Activated CD8-positive, alpha-beta memory T cell treated with anti-CD3 and anti-CD28 coated beads, Interleukin-2, amount 50 U/mL, for 1 hour (primary cell): ENCODE results near the gene OPN1SW.

Experiments used
- DNase-seq: peaks from one replicate; pipeline ENCODE4 v3.0.0-alpha.2; 2020; ENCODE audit errors: extremely low read depth

OPN1SW gene

GRCh38 chr7:128759242-128759641 is 16.4 kb downstream of the OPN1SW start:
- no peak for DNase-seq

GRCh38 chr7:128758553-128758952 is 17.0 kb downstream of the OPN1SW start:
- no peak for DNase-seq

- DNase-seq = no peak
Observed at GRCh38 chr7:128757203-128757602, 18.4 kb downstream of the OPN1SW start.

GRCh38 chr7:128755819-128756476 is 19.6 kb downstream of the OPN1SW start:
- no peak for DNase-seq

- DNase-seq = no peak
Observed at GRCh38 chr7:128755075-128755818, 20.3 kb downstream of the OPN1SW start.

- no peak for DNase-seq
Observed at GRCh38 chr7:128752251-128752650, 23.3 kb downstream of the OPN1SW start.

- no peak for DNase-seq
Observed at GRCh38 chr7:128747327-128748079, 28.1 kb downstream of the OPN1SW start.

- DNase-seq = no peak
Observed at GRCh38 chr7:128745706-128746105, 29.9 kb downstream of the OPN1SW start.

- no peak for DNase-seq
Observed at GRCh38 chr7:128744366-128744905, 31.2 kb downstream of the OPN1SW start.

- DNase-seq = no peak
Observed at GRCh38 chr7:128743112-128743772, 32.4 kb downstream of the OPN1SW start.

GRCh38 chr7:128742206-128742605 is 33.4 kb downstream of the OPN1SW start:
- DNase-seq = no peak

- no peak for DNase-seq
Observed at GRCh38 chr7:128741491-128741890, 34.1 kb downstream of the OPN1SW start.

- no peak for DNase-seq
Observed at GRCh38 chr7:128740996-128741395, 34.6 kb downstream of the OPN1SW start.

- DNase-seq = no peak
Observed at GRCh38 chr7:128739990-128740682, 35.5 kb downstream of the OPN1SW start.

- peak; percentile 79 for DNase-seq
Observed at GRCh38 chr7:128739048-128739962, 36.3 kb downstream of the OPN1SW start, which contains the start of gene CALU. Gene CALU (plus strand): TSS chr7:128739359. CDS start chr7:128748584, 9,225 bp downstream.

- DNase-seq = no peak
Observed at GRCh38 chr7:128738570-128739047, 37.0 kb downstream of the OPN1SW start.

GRCh38 chr7:128737867-128738385 is 37.7 kb downstream of the OPN1SW start:
- DNase-seq = no peak

- DNase-seq = no peak
Observed at GRCh38 chr7:128737441-128737840, 38.2 kb downstream of the OPN1SW start.

- DNase-seq = no peak
Observed at GRCh38 chr7:128735436-128735835, 40.2 kb downstream of the OPN1SW start.

- DNase-seq = no peak
Observed at GRCh38 chr7:128734890-128735289, 40.7 kb downstream of the OPN1SW start.
